NCI-H1694 treated with DMSO at 0.1 percent for 48 hours (cell line): ENCODE measurements around the gene C1S.
A peak's percentile ranks its signal among the peaks of the same experiment; 100 is the strongest.
"Not testable (repeated sequence)": the region's sequence is repeated elsewhere in the genome, so short reads cannot be mapped to it uniquely, and the experiment has no call there.

Source experiments
- DNase-seq: peaks from one replicate; lab custom pipeline; 2025; lab: John Stamatoyannopoulos, UW

The C1S gene

GRCh38 chr12:7103837-7104584, 43.5 kb downstream of the C1S start:
- DNase-seq: no peak

GRCh38 chr12:7106082-7106481, 45.6 kb downstream of the C1S start:
- no peak for DNase-seq

GRCh38 chr12:7107181-7107580, 46.7 kb downstream of the C1S start:
- not testable (repeated sequence) for DNase-seq

GRCh38 chr12:7107636-7108002, 47.1 kb downstream of the C1S start:
- DNase-seq: no peak

- DNase-seq: no peak
Observed at GRCh38 chr12:7108003-7108795, 47.7 kb downstream of the C1S start.

GRCh38 chr12:7108796-7109571, 48.5 kb downstream of the C1S start, which contains the start of gene C1RL:
Gene C1RL (minus strand): TSS chr12:7109214. CDS start chr12:7109180, 34 bp downstream.
- DNase-seq: peak; percentile 50

GRCh38 chr12:7109572-7109920, 49.0 kb downstream of the C1S start:
- DNase-seq: no peak

- no peak for DNase-seq
Observed at GRCh38 chr12:7110661-7111060, 50.1 kb downstream of the C1S start.

- no peak for DNase-seq
Observed at GRCh38 chr12:7112041-7112440, 51.5 kb downstream of the C1S start.

- DNase-seq: peak; percentile 47
Observed at GRCh38 chr12:7113389-7113871, 52.9 kb downstream of the C1S start.

GRCh38 chr12:7114008-7114407, 53.5 kb downstream of the C1S start:
- no peak for DNase-seq

- DNase-seq: no peak
Observed at GRCh38 chr12:7114851-7115250, 54.3 kb downstream of the C1S start.

GRCh38 chr12:7116196-7116595, 55.7 kb downstream of the C1S start:
- no peak for DNase-seq

- no peak for DNase-seq
Observed at GRCh38 chr12:7116916-7117315, 56.4 kb downstream of the C1S start.

GRCh38 chr12:7117670-7118069, 57.2 kb downstream of the C1S start:
- no peak for DNase-seq

GRCh38 chr12:7118881-7119280, 58.4 kb downstream of the C1S start:
- DNase-seq: no peak

GRCh38 chr12:7120166-7120565, 59.6 kb downstream of the C1S start:
- DNase-seq: no peak
